Measurements from ENCODE around the gene NSD2. TPM values are rescaled to one million over a fixed set of nuclear protein-coding genes. Genes with fewer than 3 reads are reported as not detected.

NSD2 gene
- polyA plus RNA-seq, 3 donors: 7.3 to 12.0 (median 9.8) TPM

- H3K27ac ChIP-seq (ENCODE audit: low read depth, low read length): no peak overlapping the region
- 74 to 100% (median 88%) methylated on average over 1 of the region's 1 CpG for WGBS, 3 donors
These were observed 11.8 kb upstream of the NSD2 start for GRCh38 chr4:1859389-1859753.

DNA sequence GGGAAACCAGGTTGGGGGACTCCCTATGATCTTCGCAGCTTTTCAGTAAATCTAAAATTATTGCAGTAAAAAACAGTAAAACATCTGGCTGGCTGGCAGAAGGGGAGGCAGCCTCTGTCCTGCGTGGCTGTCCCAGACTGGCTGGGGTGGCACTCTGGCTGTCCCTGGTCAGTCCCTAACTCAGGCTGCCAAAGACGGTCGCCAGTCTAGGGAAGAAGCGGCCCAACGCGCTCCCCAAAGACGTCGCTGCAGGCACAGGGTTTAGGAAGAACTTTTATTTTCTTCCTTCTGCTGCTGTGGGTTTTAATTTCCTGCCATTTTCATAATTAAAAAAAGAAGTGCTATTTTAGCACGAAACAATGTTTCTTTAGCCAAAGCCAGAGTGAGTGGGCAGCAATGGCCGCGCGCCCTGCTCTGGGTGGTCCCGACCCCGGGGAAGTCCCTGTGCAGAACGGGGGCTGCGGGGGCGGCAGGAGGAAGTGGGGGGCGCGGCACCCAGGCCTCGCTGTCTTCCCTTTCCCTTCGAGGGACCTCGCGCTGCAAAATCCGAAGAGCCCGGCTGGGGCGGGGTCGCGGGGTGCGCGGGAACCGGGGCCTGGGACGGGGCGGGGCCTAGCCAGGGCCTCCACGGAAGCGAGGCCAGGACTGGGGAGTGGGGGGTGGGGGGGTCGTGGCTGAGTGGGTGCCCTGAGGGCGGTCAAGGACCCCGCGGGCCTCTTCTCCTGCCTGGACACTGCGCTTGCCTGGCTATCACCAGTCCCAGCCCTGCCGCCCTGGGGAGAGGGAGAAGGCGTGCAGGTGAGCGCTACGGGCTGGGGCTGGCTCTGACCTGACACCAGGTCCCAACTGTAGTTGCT is 8.9 kb upstream of the NSD2 start:
- H3K27ac ChIP-seq (ENCODE audit: low read depth, low read length): no peak overlapping the region
- WGBS, 3 donors: 16 to 34% (median 17%) methylated on average over 39 to 45 of the region's 45 CpGs

GRCh38 chr4:1862961-1863296 is 8.3 kb upstream of the NSD2 start:
- no peak overlapping the region for H3K27ac ChIP-seq (ENCODE audit: low read depth, low read length)
- 68 to 71% (median 69%) methylated on average over 14 of the region's 14 CpGs for WGBS, 3 donors

GRCh38 chr4:1863297-1864033 is 7.7 kb upstream of the NSD2 start:
- H3K27ac ChIP-seq (ENCODE audit: low read depth, low read length): no peak overlapping the region
- 80 to 90% (median 87%) methylated on average over 11 of the region's 11 CpGs for WGBS, 3 donors

DNA sequence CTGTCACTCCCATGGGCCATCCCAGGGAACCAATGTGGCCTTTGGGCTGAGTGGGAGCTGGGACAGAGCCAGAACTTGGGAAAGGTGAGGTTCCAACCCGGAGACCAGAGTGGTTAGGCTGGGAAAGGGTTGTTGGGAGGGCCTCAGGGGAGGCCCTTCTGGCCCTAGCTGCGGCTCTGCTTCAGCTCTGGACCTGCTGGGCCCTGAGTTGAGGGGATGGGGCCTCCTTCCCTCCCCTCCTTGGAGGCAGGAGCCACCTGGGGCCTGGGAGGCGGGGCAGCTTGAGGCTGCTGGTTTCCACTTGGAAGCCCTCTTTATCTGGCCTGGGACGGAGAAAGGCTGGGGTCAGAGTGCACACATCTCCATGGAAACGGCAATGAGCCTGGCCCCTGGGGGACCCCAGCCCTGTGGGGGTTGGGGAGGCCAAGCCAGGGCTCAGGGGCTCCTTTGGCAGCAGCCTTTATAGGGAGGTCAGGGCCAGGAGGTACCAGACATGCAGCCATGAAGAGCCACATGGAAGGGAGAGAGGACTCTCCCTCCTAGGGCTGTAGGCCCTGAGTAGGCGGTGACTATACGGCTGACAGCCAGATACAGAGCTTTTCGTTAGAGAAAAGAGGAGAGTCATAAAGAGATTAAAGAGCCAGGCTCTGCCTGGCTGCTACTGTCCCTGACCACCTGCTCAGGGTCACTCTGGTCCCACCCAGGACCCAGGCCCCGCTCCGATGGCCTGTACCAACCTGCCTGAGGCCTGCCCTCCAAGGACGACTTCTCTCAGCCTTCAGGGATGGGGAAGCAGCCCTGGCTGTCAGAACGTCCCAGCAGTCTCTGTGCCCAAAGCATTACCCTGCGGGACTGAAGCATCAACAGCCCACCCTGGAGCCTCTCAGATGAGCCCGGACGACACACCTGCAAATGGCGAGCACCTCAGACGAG is 6.9 kb upstream of the NSD2 start:
- no peak overlapping the region for H3K27ac ChIP-seq (ENCODE audit: low read depth, low read length)
- WGBS, 3 donors: 82 to 87% (median 85%) methylated on average over 15 to 17 of the region's 17 CpGs

GRCh38 chr4:1866189-1866661 is 5.0 kb upstream of the NSD2 start:
- H3K27ac ChIP-seq (ENCODE audit: low read depth, low read length): no peak overlapping the region
- WGBS, 3 donors: 55 to 85% (median 85%) methylated on average over 7 of the region's 7 CpGs

DNA sequence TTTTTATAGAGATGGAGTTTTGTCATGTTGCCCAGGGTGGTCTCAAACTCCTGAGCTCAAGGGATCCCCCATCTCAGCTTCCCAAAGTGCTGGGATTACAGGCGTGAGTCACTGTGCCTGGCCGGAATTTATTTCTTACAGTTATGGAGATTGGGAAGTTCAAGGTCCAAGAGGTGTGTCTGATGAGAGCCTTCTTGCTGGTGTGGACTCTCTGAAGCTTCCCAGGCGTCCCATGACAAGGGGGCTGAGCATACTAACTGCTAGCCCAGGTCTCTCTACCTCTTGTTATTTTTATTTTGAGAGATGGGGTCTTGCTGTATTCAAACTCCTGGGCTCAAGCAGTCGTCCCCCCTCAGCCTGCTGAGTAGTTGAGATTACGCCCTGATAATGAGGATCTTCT is 2.9 kb upstream of the NSD2 start:
- H3K27ac ChIP-seq (ENCODE audit: low read depth, low read length): no peak overlapping the region
- WGBS, 3 donors: 58 to 79% (median 72%) methylated on average over 5 of the region's 5 CpGs

DNA sequence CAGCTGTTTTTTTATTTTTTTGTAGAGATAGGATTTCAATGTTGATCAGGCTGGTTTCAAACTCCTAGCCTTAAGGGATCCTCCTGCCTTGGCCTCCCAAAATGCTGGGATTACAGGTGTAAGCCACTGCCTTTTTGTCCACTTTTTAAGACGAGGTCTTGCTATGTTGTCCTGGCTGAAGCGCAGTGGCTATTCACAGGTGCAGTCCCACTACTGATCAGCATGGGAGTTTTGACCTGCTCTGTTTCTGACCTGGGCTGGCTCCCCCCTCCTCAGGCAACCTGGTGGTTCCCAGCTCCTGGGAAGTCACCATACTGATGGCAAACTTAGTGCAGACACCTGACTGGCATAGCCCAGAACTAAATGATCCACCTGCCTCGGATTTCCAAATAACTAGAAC is 2.3 kb upstream of the NSD2 start:
- WGBS, 3 donors: 90 to 97% (median 95%) methylated on average over 3 of the region's 3 CpGs
- no peak overlapping the region for H3K27ac ChIP-seq (ENCODE audit: low read depth, low read length)

DNA sequence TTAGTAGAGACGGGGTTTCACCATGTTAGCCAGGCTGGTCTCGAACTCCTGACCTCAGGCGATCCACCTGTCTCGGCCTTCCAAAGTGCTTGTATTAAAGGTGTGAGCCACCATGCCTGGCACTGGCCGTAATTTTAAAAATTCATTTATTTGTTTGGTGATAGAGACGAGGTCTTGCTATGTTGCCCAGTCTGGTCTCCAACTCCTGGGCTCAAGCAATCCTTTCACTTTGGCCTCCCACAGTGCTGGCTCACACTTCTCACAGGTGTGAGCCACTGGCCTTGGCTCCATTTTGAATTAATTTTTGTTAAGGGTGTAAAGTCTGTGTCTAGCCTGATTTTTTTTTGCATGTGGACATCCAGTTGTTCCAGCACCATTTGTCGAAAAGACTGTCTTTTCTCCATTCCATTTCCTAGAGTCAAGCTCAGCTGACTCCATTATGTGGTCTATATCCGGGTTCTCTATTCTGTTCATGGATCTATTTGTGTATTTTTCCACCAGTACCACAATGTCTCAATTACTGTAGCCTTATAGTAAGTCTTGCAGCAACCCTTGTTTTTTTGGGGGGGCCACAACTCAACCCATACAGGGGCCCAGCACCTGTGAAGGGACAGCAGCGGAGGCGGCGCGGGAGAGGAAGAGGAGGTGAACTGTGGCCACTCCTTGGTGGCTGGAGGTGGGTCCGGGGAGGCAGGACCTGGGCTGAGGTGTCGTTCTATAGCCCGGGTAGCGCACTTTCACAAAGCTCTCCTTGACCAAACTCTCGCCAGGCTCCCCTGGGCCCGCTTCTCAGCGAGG is 1.5 kb upstream of the NSD2 start:
- 43 to 55% (median 54%) methylated on average over 19 of the region's 19 CpGs for WGBS, 3 donors

GRCh38 chr4:1870328-1870577 is 940 bp upstream of the NSD2 start:
- H3K27ac ChIP-seq (ENCODE audit: low read depth, low read length): peak overlapping the region; percentile 7
- WGBS, 3 donors: 0% methylated on average over 11 to 22 of the region's 22 CpGs

More for the DNA sequence above, 1.5 kb upstream of the NSD2 start:
- peak overlapping the region; percentile 7 for H3K27ac ChIP-seq (ENCODE audit: low read depth, low read length)

- 0 to 1% (median 0%) methylated on average over 26 to 79 of the region's 79 CpGs for WGBS, 3 donors
- no peak overlapping the region for H3K27ac ChIP-seq (ENCODE audit: low read depth, low read length)
These were observed 353 bp downstream of the NSD2 start for GRCh38 chr4:1871471-1872021.

DNA sequence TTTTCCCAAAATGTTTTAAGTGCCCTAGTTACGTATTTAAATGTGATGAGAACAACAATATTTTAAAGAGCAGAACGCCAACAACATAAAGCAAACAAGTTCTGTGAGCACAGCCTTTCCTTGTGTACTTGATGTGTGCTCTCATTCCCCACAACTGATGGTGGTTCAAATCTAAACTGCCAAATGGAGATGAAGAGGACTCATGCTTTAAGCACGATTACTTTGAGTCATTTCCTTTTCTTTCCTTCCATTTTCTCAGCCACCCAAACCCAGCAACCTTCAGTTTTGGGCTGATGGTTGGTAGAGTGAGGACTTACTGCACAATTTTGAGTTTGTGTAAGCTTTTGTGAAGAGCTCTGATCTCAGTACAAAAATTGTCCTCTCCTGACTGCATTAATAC is 1.7 kb downstream of the NSD2 start:
- no peak overlapping the region for H3K27ac ChIP-seq (ENCODE audit: low read depth, low read length)
- 40 to 60% (median 56%) methylated on average over 3 of the region's 3 CpGs for WGBS, 3 donors

DNA sequence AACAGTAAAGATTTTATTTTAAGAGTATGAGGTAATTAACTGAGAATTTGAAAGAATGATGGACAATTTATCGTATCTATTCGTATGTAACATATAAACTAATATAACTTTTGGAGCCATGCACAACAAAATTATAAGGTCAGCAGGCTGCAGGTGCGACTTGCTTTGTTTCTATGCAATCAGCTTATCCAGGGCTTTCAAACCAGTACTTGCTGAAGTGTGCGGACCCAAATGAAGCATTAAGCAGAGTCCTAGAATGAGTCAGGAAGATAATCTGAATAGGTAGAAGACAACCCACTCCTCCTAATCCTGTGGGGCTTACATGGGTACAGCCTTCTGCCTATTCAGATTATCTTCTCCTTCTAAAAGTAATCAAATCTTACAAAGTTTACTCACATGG is 2.1 kb downstream of the NSD2 start:
- 67 to 91% (median 91%) methylated on average over 4 of the region's 4 CpGs for WGBS, 3 donors
- H3K27ac ChIP-seq (ENCODE audit: low read depth, low read length): no peak overlapping the region

DNA sequence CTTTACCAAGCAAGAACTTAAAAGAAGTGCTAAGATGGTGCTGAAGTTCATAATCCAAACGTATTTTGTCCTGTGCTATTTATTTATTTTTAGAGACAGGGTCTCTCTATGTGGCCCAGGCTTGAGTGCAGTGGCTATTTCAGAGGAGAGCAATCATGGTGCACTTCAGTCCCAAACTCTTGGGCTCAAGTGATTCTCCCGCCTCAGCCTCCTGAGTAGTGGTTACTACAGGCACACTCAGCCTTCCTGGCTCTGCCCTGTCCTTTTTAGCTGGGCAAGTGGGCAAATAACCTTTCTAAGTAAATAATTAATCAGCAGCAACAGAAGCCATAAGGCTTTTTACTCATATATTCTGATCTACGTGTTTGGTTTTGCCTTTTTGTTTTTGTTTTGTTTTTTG is 2.6 kb downstream of the NSD2 start:
- no peak overlapping the region for H3K27ac ChIP-seq (ENCODE audit: low read depth, low read length)
- 44 to 94% (median 76%) methylated on average over 3 of the region's 3 CpGs for WGBS, 3 donors

DNA sequence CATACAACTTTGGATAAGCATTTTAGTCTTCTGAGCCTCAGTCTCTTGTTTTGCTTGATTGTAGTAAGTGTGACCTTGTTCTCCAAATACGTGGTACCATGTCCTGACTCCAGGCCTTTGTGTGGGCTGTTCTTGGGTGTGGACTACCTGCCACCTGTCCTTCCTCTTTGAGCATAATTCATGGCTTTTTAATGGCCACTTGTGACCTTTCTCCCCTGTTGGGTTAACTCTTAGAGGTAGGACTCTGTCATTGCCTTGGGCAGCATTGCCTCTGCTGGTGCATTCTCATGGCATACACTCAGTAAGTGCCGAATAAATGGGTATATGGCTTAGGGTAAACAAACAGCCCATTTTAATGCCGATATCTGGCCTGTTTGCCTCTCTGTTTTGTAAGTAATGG is 3.0 kb downstream of the NSD2 start:
- WGBS, 3 donors: 52 to 93% (median 90%) methylated on average over 3 of the region's 3 CpGs
- H3K27ac ChIP-seq (ENCODE audit: low read depth, low read length): no peak overlapping the region

DNA sequence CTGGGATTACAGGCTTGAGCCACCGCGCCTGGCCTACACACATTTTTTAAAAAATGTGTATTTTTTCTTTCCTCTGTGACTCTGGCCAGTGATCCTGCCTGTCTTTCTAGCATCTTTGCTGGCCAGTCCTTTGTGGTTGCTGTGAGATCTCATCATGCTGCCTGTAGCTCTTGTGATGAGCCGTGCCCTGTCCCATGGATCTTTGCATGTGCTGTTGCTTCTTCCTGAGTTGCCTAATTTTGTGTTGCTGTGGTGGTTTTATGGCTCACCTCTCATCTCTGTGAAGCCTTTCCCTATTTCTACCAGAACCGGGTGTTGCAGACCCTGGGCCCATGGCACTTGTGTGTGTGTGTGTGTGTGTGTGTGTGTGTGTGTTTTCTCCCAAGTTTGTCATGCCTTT is 8.3 kb downstream of the NSD2 start:
- 79 to 93% (median 81%) methylated on average over 4 of the region's 4 CpGs for WGBS, 3 donors
- H3K27ac ChIP-seq (ENCODE audit: low read depth, low read length): no peak overlapping the region

DNA sequence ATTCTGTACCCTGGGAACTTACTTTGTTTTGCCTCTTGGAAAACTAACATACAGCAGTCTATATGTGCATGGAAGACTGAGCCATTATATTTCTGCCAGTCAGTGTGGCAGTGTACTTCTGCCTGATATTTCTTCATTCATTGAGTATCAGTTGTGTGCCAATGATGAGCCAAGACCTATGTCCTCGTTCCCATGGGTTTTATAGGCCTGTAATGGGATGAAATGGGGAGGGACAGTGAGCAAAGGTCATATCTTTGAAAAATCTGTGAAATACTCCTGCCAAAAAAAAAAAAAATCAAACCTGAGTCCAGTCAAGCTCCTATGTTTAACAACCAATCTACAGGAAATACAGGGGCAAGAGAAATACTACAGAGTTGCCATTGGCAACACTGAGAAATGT is 9.1 kb downstream of the NSD2 start:
- whole genome bisulfite sequencing, 3 donors: 56 to 65% (median 63%) methylated on average over 1 of the region's 1 CpG
- H3K27ac ChIP-seq (ENCODE audit: low read depth, low read length): no peak overlapping the region

GRCh38 chr4:1882850-1883271 is 11.7 kb downstream of the NSD2 start:
- 76 to 94% (median 88%) methylated on average over 1 of the region's 1 CpG for whole genome bisulfite sequencing, 3 donors
- H3K27ac ChIP-seq (ENCODE audit: low read depth, low read length): no peak overlapping the region
